NCI-H446 treated with DMSO at 0.1 percent for 48 hours (cell line): ENCODE data around the gene CADPS.

Source experiments
- DNase-seq: peaks from one replicate; lab custom pipeline; 2025; lab: John Stamatoyannopoulos, UW

CADPS gene

DNA sequence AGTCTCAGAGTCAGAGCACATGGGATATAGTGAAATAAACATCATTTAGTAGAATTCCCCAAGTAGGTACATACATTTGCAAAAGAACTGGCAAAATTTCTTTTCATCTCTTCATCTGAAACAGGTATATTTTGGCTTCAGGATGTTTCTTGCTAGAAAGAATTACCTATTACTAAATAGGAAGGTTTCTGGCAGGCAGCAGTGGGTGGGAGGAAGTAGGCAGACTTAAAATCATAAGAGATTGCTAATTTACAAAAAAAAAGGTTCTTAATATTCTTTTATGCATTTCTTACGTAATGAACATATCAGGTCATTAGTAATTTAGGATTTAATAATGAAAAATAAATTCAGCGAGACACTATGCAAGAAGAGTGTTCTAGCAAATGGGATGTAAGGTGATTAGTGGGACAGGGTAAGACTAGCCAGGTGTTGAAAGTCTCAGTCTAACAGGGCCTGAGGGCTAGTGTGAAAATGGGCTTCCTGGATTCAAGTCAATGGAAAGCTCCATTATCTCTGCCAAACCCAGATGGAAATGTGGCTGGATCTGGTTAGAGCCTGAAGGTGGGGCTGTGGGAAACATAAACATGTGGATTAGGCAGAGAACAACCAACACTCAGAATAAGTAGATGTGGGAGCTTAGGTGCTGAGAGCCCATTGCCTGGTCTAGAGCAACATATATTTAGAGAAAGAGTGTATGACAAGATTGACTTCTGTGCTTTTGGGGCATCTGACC is 374.5 kb downstream of the CADPS start:
- DNase-seq = no peak

GRCh38 chr3:62497156-62497555 is 378.1 kb downstream of the CADPS start:
- no peak for DNase-seq

GRCh38 chr3:62496503-62496902 is 378.7 kb downstream of the CADPS start:
- no peak for DNase-seq

DNA sequence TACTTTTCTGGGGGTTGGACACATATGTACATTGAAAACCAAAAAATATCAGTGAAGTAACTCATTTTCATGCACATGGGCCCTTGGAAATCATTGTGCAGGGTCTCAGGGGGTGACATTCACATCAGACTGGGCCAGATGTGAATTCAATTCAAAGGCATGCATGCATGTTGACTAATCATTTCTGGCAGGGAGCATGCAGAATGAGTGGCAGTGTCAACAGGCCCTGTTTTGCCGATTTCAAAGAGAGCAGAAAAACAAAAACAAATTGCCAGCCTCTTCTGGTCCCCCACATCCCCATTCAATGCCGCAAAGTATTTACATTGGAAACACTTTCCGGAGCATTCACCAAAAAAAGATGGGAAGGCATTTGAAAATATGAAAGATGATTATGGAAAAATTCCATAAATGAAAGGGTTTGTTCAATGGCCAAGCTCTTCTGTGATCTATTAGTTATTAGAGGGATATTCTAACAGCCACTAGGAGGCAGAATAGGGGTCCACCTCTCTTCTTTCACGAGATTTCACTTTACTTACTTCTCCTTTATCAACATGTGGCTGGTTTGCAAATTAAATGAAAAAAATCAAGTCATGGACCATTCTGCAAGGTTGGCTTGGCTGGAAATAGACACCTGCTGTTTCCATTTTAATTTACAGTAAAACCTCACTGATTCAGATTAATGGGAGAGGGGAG is 382.0 kb downstream of the CADPS start:
- DNase-seq = no peak

- DNase-seq = no peak
Measured at GRCh38 chr3:62482961-62483360, 392.3 kb downstream of the CADPS start.

GRCh38 chr3:62481962-62482361 is 393.3 kb downstream of the CADPS start:
- DNase-seq = no peak

DNA sequence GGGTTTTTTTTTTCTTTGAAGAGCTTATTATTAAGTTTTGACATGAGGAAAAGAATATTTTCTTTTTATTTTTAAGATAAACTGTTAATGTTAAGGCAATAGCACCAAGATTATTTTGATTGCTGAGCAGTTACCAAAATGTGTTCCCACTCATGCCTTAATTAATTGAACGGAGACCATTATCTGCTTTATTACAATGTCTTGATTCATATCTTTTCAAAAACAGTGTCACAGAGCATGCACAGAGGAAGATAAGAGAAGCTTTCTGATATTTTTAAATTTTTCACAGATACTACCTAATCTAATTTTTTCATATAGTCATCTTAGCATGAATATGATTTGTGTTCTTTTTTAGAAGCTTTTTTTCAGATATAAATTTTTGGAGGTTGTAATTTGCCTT is 395.2 kb downstream of the CADPS start:
- DNase-seq = no peak

DNA sequence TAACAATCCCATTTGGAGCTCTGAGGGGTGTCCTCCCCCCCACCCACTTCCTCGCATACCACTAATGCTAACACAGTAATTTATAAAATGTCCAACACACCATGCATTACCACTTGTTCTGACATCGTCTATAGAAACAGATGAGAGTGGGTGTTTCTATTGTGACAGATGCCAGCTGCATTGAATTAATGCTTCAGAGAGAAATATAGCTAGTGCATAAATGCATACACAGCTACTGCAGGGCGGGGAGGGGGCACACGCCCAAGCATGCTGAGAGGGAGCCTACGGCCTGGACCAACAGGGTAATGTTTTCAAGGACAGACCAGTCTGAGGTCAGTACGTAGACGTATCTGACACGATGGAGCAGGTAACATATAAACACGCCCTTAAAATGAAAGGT is 395.9 kb downstream of the CADPS start:
- DNase-seq = no peak

GRCh38 chr3:62475306-62475705 is 399.9 kb downstream of the CADPS start:
- DNase-seq = no peak

DNA sequence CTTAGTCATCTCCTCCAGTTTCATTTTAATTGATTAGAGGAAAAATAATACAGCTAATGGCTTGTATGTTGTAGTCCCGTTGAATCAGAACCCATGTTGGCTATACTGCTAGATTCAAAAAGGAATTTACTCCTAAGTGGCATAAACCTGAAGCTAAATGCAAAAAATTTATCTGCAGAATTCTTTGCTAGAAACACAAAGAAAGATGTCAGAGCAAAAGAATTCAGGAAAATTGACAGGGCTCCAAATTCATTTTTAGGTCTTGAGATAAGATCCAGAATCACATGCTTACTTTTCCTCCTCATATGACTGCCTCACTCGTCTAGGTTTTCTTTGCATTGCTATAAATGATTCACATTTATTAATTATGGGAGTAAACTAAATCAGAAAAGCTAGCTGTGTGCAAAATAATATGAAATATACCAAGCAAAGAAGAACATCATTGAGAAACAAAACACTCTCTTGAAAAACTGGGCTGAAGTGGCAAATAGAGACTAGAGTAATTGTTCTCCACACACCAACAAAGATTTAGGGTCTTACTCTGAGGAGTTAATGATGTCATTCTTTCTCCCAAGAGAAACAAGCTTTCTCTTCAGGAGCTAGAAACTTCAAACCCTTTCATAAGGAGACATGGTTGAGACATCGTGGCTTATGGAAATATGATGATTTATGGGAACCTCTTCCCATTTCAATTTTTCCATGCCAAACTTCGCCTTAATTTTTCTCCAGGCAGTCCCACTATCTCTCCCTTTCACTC is 407.1 kb downstream of the CADPS start:
- no peak for DNase-seq

DNA sequence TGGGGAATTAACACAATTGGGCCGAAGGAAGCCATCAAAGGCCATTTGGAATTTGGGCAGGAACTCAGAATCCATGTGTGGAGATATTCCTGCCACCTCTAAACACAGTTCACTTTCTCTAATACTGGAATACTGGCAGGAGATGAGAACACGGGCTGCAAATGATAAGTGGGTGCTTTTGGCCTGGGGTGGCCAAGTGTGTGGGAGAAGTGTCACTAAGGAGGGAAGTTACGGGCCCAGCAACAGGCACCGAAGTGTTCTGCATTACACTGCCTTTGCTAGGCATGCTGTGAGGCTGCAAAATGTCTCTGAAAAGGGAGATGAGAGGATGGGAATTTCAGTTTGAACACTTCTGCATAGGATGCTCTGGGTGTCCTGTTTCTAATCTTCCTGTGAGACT is 412.4 kb downstream of the CADPS start:
- no peak for DNase-seq

GRCh38 chr3:62462104-62462762 is 413.0 kb downstream of the CADPS start:
- DNase-seq = no peak

DNA sequence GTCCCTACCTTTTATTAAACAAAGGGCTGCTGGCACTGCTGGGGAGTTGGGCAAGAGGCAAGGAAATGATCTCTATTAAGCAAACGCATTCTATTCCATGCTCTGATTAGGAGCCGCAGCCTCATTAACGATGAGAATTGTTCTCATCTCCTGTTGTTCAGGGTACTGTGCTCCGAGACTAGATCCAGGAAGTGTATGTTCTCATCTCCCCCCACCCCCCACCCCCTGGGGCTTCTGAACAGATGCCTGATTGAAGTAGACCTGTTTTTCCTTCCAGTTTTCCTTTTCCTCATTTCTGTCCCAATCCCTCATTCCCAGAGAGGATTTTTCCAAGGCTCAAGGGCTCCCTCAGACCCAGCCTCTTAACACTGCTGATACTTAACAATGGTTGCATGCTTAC is 420.3 kb downstream of the CADPS start:
- no peak for DNase-seq

DNA sequence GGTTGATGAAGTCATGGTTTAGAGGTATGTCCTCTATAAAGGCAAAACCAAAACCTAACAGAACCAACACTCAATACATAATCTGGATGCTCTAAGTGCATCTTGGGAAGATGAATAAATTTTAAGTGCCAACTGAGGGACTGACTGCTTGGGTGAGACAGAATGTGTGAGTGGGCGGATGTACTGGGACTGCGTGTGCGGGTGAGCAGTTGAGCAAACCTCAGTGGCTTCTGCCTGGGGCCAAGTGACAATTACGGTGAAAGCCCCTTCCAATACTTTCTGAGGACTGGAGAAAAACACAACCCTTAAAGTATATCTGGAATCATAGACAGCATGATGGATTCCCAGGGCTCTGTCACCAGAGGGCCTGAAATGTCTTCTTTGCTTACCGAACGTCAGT is 421.8 kb downstream of the CADPS start:
- no peak for DNase-seq

GRCh38 chr3:62451211-62451887 is 423.9 kb downstream of the CADPS start:
- no peak for DNase-seq

DNA sequence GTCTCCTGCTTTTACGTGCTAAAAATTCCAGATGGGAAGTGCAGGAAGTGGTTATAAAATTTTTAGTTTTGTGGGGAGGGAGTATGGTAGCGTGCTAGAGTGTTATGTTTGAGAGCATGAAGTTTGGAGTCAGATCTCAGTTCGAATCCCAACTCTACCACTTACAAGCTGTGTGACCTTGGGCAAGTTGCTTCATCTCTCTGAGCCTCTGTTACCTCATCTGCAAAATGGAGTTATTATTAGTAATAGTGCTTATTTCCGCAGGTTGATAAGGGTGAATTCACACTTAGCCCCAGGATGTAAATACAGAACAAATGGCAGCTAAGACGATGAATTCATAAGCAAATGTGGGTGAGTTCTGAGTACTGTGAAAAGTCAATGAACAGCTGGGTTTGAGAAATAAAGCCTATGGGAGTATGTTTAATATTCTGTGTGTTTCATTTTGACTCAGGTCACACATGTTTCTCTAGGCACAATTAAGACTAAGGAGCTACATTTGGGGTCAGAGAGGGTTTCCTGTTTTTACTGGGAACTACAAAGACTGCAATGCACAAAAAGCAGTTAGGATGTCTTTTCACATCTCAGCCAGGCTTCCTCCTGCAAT is 428.8 kb downstream of the CADPS start:
- DNase-seq = no peak

GRCh38 chr3:62445275-62445674 is 429.9 kb downstream of the CADPS start:
- DNase-seq = no peak

GRCh38 chr3:62439978-62440377 is 435.2 kb downstream of the CADPS start:
- DNase-seq = no peak

DNA sequence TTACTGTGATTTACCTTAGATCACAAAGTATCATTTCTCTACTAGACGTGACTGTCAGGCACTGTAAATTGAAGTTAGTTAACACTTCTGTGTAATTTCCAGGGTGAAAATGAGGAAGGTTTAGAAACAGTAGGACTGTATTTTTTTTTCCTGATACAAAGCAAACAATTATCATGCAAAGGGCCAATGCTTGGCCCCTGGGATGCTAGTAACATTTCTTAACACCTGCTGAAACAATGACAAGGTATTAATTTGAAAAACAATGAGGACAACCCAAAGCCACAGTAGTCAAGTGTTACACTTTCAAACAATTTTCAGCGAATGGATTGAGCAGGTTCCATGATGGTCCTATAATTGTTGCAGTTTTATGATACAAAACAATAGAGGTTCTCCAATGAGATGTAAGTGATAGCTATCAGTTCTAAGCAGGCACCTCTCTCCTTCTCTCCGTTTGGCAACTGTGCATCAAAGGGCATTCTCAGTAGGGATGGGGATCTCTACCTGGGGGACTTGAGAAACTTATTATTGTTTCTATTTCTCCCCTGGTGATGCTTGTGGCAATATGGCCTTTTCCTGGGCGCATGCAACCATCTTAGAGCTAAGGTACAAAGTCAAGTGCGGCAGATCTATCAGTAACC is 435.9 kb downstream of the CADPS start:
- DNase-seq = no peak

DNA sequence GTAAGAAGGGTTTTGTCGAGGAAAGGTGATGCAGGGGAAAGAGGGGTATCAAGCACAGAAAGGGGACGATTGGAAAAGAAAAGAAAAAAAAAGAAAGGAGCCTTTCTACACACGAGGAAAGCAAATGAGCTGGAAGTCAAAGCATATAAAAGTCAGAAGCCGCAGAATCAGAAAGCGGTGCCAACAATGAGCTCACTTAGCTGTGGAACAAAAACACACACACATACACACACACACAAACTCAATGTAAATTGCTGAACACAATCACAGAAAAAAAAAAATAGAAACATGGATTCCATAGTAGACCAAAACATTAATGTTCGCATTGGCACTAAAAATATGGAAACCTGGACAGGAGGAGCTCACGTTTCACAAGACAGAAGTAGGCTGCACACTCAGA is 438.4 kb downstream of the CADPS start:
- no peak for DNase-seq

- no peak for DNase-seq
Measured at GRCh38 chr3:62433396-62433795, 441.8 kb downstream of the CADPS start.
